ENCODE measurements around the gene PRKCH.
A peak's percentile ranks its signal among the peaks of the same experiment; 100 is the strongest.
"Not testable (repeated sequence)": the region's sequence is repeated elsewhere in the genome, so short reads cannot be mapped to it uniquely, and the experiment has no call there.

The PRKCH gene

GRCh38 chr14:61520576-61520975 lies 199.2 kb downstream of the PRKCH start:
- no peak for DNase-seq

GRCh38 chr14:61521773-61522172 lies 200.4 kb downstream of the PRKCH start:
- DNase-seq: no peak

- DNase-seq: no peak
These were observed 202.4 kb downstream of the PRKCH start for GRCh38 chr14:61523751-61524150.

GRCh38 chr14:61524211-61524806 lies 202.9 kb downstream of the PRKCH start:
- peak; percentile 85 for DNase-seq

GRCh38 chr14:61524936-61525292 lies 203.5 kb downstream of the PRKCH start:
- DNase-seq: no peak

- no peak for DNase-seq
These were observed 204.1 kb downstream of the PRKCH start for GRCh38 chr14:61525293-61526011.

- peak; percentile 55 for DNase-seq
These were observed 205.3 kb downstream of the PRKCH start for GRCh38 chr14:61526405-61527312.

GRCh38 chr14:61527325-61528100 lies 206.1 kb downstream of the PRKCH start:
- no peak for DNase-seq

GRCh38 chr14:61528591-61529021 lies 207.2 kb downstream of the PRKCH start:
- no peak for DNase-seq

GRCh38 chr14:61529360-61529759 lies 208.0 kb downstream of the PRKCH start:
- not testable (repeated sequence) for DNase-seq

GRCh38 chr14:61530296-61530695 lies 208.9 kb downstream of the PRKCH start:
- no peak for DNase-seq

- no peak for DNase-seq
These were observed 209.5 kb downstream of the PRKCH start for GRCh38 chr14:61530896-61531295.

GRCh38 chr14:61531465-61532122 lies 210.2 kb downstream of the PRKCH start:
- no peak for DNase-seq

GRCh38 chr14:61532123-61532505 lies 210.7 kb downstream of the PRKCH start:
- DNase-seq: no peak

GRCh38 chr14:61532763-61533162 lies 211.4 kb downstream of the PRKCH start:
- DNase-seq: no peak

- DNase-seq: no peak
These were observed 212.3 kb downstream of the PRKCH start for GRCh38 chr14:61533513-61534255.

GRCh38 chr14:61535032-61535431 lies 213.7 kb downstream of the PRKCH start:
- no peak for DNase-seq

- no peak for DNase-seq
These were observed 214.1 kb downstream of the PRKCH start for GRCh38 chr14:61535458-61535857.

GRCh38 chr14:61536661-61537562 lies 215.5 kb downstream of the PRKCH start:
- no peak for DNase-seq
